ENCODE measurements around the gene NCKAP5L.

DNA sequence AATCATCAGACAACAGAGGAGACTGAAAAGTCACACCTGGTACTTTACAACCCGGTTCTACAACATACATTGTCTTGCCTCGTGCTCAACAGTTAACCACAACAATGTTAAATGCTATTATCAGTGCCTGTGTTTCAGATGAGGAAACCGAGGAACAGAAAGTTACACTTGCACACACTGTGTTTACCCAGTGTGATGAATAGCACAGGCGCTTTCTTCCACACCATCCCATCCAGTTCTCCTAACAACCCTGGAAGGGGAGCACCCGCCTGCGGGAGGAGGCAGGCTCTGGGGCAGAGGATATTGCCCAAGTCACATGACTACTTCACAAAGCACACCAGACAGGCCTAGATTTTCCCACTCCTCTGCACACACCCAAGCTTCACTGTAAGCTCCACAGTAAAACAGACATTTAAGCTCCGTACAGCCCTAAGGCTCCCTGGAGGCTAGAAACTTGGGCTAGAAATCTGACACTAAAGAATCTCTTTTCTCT, 21.8 kb downstream of the NCKAP5L start:
- TF ChIP-seq, protein P1, sequence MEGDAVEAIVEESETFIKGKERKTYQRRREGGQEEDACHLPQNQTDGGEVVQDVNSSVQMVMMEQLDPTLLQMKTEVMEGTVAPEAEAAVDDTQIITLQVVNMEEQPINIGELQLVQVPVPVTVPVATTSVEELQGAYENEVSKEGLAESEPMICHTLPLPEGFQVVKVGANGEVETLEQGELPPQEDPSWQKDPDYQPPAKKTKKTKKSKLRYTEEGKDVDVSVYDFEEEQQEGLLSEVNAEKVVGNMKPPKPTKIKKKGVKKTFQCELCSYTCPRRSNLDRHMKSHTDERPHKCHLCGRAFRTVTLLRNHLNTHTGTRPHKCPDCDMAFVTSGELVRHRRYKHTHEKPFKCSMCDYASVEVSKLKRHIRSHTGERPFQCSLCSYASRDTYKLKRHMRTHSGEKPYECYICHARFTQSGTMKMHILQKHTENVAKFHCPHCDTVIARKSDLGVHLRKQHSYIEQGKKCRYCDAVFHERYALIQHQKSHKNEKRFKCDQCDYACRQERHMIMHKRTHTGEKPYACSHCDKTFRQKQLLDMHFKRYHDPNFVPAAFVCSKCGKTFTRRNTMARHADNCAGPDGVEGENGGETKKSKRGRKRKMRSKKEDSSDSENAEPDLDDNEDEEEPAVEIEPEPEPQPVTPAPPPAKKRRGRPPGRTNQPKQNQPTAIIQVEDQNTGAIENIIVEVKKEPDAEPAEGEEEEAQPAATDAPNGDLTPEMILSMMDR (conservative IDR thresholded peaks at IDR 0.05; ENCODE audit: low read depth, low read length): no peak
- TF ChIP-seq EZH2 (IDR thresholded peaks at IDR 0.05; ENCODE audit: low read length, unreplicated experiment): no peak
- no peak for TF ChIP-seq EZH2phosphoT487 (IDR thresholded peaks at IDR 0.05; ENCODE audit: borderline replicate concordance, low read length)
